ENCODE data around the gene AKAP6.
"Not testable (repeated sequence)": the region's sequence is repeated elsewhere in the genome, so short reads cannot be mapped to it uniquely, and the experiment has no call there.

Gene AKAP6

GRCh38 chr14:32786886-32787285, 457.8 kb downstream of the AKAP6 start:
- no peak for DNase-seq

- not testable (repeated sequence) for DNase-seq
These were observed 463.9 kb downstream of the AKAP6 start for GRCh38 chr14:32793033-32793432.

- no peak for DNase-seq
These were observed 471.2 kb downstream of the AKAP6 start for GRCh38 chr14:32800320-32800719.

GRCh38 chr14:32802295-32802694, 473.2 kb downstream of the AKAP6 start:
- DNase-seq = no peak

GRCh38 chr14:32805979-32806378, 476.9 kb downstream of the AKAP6 start:
- no peak for DNase-seq

GRCh38 chr14:32808644-32809043, 479.5 kb downstream of the AKAP6 start:
- DNase-seq = no peak

GRCh38 chr14:32809255-32809654, 480.2 kb downstream of the AKAP6 start:
- no peak for DNase-seq

GRCh38 chr14:32813401-32813800, 484.3 kb downstream of the AKAP6 start:
- DNase-seq = no peak

GRCh38 chr14:32814721-32815120, 485.6 kb downstream of the AKAP6 start:
- no peak for DNase-seq

- DNase-seq = no peak
These were observed 487.5 kb downstream of the AKAP6 start for GRCh38 chr14:32816588-32816987.

- DNase-seq = no peak
These were observed 488.7 kb downstream of the AKAP6 start for GRCh38 chr14:32817780-32818179.

- DNase-seq = no peak
These were observed 489.5 kb downstream of the AKAP6 start for GRCh38 chr14:32818581-32818980.

GRCh38 chr14:32820181-32820580, 491.1 kb downstream of the AKAP6 start:
- DNase-seq = no peak

- DNase-seq = no peak
These were observed 491.6 kb downstream of the AKAP6 start for GRCh38 chr14:32820682-32821081.

- DNase-seq = no peak
These were observed 493.0 kb downstream of the AKAP6 start for GRCh38 chr14:32821964-32822653.

GRCh38 chr14:32823706-32824105, 494.6 kb downstream of the AKAP6 start:
- no peak for DNase-seq

- DNase-seq = no peak
These were observed 495.1 kb downstream of the AKAP6 start for GRCh38 chr14:32824195-32824594.

- no peak for DNase-seq
These were observed 496.0 kb downstream of the AKAP6 start for GRCh38 chr14:32825058-32825457.

GRCh38 chr14:32826404-32827082, 497.4 kb downstream of the AKAP6 start:
- DNase-seq = no peak

GRCh38 chr14:32827514-32827913, 498.4 kb downstream of the AKAP6 start:
- DNase-seq = no peak

- DNase-seq = no peak
These were observed 506.8 kb downstream of the AKAP6 start for GRCh38 chr14:32835924-32836323.

- DNase-seq = no peak
These were observed 512.6 kb downstream of the AKAP6 start for GRCh38 chr14:32841698-32842097.

GRCh38 chr14:32846821-32847365, 517.8 kb downstream of the AKAP6 start:
- no peak for DNase-seq

- DNase-seq = no peak
These were observed 518.8 kb downstream of the AKAP6 start for GRCh38 chr14:32847867-32848266.

Data from 8988T (cell line).